ENCODE results near the gene SLC2A4.

- TF ChIP-seq EZH2 (IDR thresholded peaks at IDR 0.05; ENCODE audit: low read depth, unreplicated experiment) = no peak
- TF ChIP-seq POLR2AphosphoS5 (IDR thresholded peaks at IDR 0.05; ENCODE audit: low read depth) = peak; percentile 96
- TF ChIP-seq ZNF114 (CRISPR knock-in tag; IDR thresholded peaks at IDR 0.05) = no peak
- peak; percentile 12 to 47; a peak in 2 of 4 replicates for TF ChIP-seq CTCF (conservative IDR thresholded peaks at IDR 0.05; ENCODE audit: low read depth in 2 of 2)
- TF ChIP-seq, protein P1, sequence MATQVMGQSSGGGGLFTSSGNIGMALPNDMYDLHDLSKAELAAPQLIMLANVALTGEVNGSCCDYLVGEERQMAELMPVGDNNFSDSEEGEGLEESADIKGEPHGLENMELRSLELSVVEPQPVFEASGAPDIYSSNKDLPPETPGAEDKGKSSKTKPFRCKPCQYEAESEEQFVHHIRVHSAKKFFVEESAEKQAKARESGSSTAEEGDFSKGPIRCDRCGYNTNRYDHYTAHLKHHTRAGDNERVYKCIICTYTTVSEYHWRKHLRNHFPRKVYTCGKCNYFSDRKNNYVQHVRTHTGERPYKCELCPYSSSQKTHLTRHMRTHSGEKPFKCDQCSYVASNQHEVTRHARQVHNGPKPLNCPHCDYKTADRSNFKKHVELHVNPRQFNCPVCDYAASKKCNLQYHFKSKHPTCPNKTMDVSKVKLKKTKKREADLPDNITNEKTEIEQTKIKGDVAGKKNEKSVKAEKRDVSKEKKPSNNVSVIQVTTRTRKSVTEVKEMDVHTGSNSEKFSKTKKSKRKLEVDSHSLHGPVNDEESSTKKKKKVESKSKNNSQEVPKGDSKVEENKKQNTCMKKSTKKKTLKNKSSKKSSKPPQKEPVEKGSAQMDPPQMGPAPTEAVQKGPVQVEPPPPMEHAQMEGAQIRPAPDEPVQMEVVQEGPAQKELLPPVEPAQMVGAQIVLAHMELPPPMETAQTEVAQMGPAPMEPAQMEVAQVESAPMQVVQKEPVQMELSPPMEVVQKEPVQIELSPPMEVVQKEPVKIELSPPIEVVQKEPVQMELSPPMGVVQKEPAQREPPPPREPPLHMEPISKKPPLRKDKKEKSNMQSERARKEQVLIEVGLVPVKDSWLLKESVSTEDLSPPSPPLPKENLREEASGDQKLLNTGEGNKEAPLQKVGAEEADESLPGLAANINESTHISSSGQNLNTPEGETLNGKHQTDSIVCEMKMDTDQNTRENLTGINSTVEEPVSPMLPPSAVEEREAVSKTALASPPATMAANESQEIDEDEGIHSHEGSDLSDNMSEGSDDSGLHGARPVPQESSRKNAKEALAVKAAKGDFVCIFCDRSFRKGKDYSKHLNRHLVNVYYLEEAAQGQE (IDR thresholded peaks at IDR 0.05; ENCODE audit: unreplicated experiment) = no peak
Observed at GRCh38 chr17:7262192-7262934, 19.2 kb upstream of the SLC2A4 start, which contains the start of gene CLDN7.

Measured in GM23338 (cell line).